Measurements from ENCODE around the gene SLC11A2. TPM values are rescaled to one million over a fixed set of nuclear protein-coding genes. Genes with fewer than 3 reads are reported as not detected.

SLC11A2 gene
- total and polyA plus RNA-seq, 9 of the 15 experiments (the other 6 are each of a cell fraction or from before 2014, with no cell fraction given) = 21.1 to 54.0 (median 32.9) TPM

GRCh38 chr12:51011955-51012354, 14.2 kb downstream of the SLC11A2 start:
- Histone ChIP-seq H2AFZ (ENCODE audit: low read depth, low read length) (no peak overlapping the region), H3K36me3 (ENCODE audit: control insufficient read depth, insufficient read depth, low read length) (peaks cover 21% of the 10 kb centered on the region), H3K9ac (ENCODE audit: insufficient read depth in 1 of 2, low read depth in 2 of 2, low read length in 2 of 2) (no peak overlapping the region), H3K9me1 (ENCODE audit: control insufficient read depth, insufficient read depth, low read length) (no peaks in the 10 kb centered on the region), H3K4me1 (replicated peaks in 1 of 2; ENCODE audit: control insufficient read depth in 2 of 2, insufficient read depth in 2 of 2, low read length in 2 of 2) (peaks cover 6 to 13% of the 10 kb centered on the region in 2 experiments; a peak in 4 of 5 replicates), H4K20me1 (replicated peaks; ENCODE audit: control insufficient read depth, insufficient read depth, low read length) (no peaks in the 10 kb centered on the region), H3K79me2 (ENCODE audit: control insufficient read depth, insufficient read depth, low read length) (peaks cover 71% of the 10 kb centered on the region), H3K27me3 (ENCODE audit: control insufficient read depth in 2 of 2, insufficient read depth in 2 of 2, low read length in 2 of 2) (no peaks in the 10 kb centered on the region), H3K27ac (ENCODE audit: extremely low read depth, low read depth, low read length) (no peak overlapping the region), H3K9me3 (replicated peaks; ENCODE audit: control insufficient read depth, insufficient read depth, low read depth, low read length) (no peaks in the 10 kb centered on the region), H3K4me2 (ENCODE audit: insufficient read depth, low read length) (no peak overlapping the region), H3K4me3 (no peak overlapping the region)
- no TSS peak for BruUV-seq (replicated peaks)
- DNase-seq (ENCODE audit: extremely low read depth in 1 of 4, low spot score in 3 of 4) (peak in 1 of 4 experiments; percentile 23), ATAC-seq (peak; percentile 76), FAIRE-seq (no peak)
- WGBS (ENCODE audit: insufficient coverage, low coverage, missing lambda C conversion rate) = 44% methylated on average over 4 of the region's 4 CpGs
- ChIA-PET CTCF (ENCODE audit: low intra/inter-chr PET ratio) (no interaction called here), POLR2A (interaction anchor here (2.2 kb wide), 1 partner anchor 10 kb away, joined by 11 read pairs; no protein-coding TSS in a partner anchor)
- no peak for TF ChIP-seq NCOA1 (IDR thresholded peaks at IDR 0.05; ENCODE audit: low read depth)
- peak; percentile 34; the same call in 1 of the 2 replicates for TF ChIP-seq PKNOX1 (IDR thresholded peaks at IDR 0.05)
- TF ChIP-seq HMBOX1 (IDR thresholded peaks at IDR 0.05) = peak; percentile 33; the same call in 1 of the 2 replicates
- no peak for TF ChIP-seq SMAD3 (CRISPR knock-in tag; conservative IDR thresholded peaks at IDR 0.05)
- intact Hi-C loops (cut with micrococcal nuclease) (no loop called here), in situ Hi-C loops (cut with MboI) (no loop called here)
